Stimulated activated memory B cell treated with anti-CD40 and anti-IgM and Interleukin-4, amounts not matched to agents 10 μg/mL and 1 μg/mL and 100 μg/mL, for 72 hours (primary cell): ENCODE data around the gene MMP15.
"Not testable (repeated sequence)": the region's sequence is repeated elsewhere in the genome, so short reads cannot be mapped to it uniquely, and the experiment has no call there.

Source experiments
- ATAC-seq: fragments of 150-1000 bp; cut with Tn5 transposase; 2 replicates; pipeline ENCODE4 v1.10.0; 2021
- H3K27ac Mint-ChIP-seq: one replicate; pipeline ENCODE4 v1.8.0; 2022; ENCODE audit warnings: mild to moderate bottlenecking, mixed read lengths
- H3K27me3 Mint-ChIP-seq: one replicate; pipeline ENCODE4 v1.8.0; 2022; ENCODE audit warnings: mixed read lengths
- H3K36me3 Mint-ChIP-seq: one replicate; pipeline ENCODE4 v1.8.0; 2022; ENCODE audit warnings: mixed read lengths
- H3K4me1 Mint-ChIP-seq: one replicate; pipeline ENCODE4 v1.8.0; 2022; ENCODE audit warnings: mixed read lengths
- H3K4me3 Mint-ChIP-seq: one replicate; pipeline ENCODE4 v1.8.0; 2022; ENCODE audit warnings: mild to moderate bottlenecking, moderate library complexity, mixed read lengths
- H3K9me3 Mint-ChIP-seq: one replicate; pipeline ENCODE4 v1.8.0; 2022; ENCODE audit warnings: mixed read lengths

The MMP15 gene

DNA sequence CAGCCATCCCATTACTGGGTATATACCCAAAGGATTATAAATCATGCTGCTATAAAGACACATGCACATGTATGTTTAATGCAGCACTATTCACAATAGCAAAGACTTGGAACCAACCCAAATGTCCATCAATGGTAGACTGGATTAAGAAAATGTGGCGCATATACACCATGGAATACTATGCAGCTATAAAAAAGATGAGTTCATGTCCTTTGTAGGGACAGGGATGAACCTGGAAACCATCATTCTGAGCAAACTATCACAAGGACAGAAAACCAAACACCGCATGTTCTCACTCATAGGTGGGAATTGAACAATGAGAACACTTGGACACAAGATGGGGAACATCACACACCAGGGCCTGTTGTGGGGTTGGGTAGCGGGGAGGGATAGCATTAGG lies 64.8 kb downstream of the MMP15 start:
- H3K36me3 Mint-ChIP-seq, H3K27ac Mint-ChIP-seq, H3K4me3 Mint-ChIP-seq, ATAC-seq, H3K4me1 Mint-ChIP-seq, H3K9me3 Mint-ChIP-seq: not testable (repeated sequence)
- H3K27me3 Mint-ChIP-seq: peaks cover 20% of the 10 kb centered on the region

DNA sequence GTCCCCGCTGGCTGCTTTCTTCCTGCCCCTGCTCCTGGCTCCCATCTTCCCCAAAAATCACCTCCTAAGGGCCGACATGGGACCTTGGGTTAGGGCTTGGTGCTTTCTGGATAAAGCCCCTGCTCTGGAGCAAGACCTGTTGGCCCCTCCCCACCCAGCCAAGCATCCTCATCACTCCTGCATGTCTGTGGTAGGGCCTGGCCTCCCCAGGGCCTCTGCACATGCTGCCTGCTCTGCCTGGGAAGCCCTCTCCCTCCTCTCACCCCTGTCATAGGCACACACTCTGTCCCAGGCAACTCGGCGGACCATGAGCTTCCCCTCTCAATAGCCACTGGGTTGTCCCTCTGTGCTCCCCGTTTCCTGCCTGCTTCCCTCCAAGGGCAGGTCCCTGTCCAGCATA lies 68.5 kb downstream of the MMP15 start:
- Mint-ChIP-seq H3K36me3 (no peaks in the 10 kb centered on the region), H3K9me3 (no peaks in the 10 kb centered on the region), H3K27ac (no peak overlapping the region), H3K4me3 (no peak overlapping the region), H3K27me3 (peaks cover 45% of the 10 kb centered on the region), H3K4me1 (no peaks in the 10 kb centered on the region)
- no peak for ATAC-seq

DNA sequence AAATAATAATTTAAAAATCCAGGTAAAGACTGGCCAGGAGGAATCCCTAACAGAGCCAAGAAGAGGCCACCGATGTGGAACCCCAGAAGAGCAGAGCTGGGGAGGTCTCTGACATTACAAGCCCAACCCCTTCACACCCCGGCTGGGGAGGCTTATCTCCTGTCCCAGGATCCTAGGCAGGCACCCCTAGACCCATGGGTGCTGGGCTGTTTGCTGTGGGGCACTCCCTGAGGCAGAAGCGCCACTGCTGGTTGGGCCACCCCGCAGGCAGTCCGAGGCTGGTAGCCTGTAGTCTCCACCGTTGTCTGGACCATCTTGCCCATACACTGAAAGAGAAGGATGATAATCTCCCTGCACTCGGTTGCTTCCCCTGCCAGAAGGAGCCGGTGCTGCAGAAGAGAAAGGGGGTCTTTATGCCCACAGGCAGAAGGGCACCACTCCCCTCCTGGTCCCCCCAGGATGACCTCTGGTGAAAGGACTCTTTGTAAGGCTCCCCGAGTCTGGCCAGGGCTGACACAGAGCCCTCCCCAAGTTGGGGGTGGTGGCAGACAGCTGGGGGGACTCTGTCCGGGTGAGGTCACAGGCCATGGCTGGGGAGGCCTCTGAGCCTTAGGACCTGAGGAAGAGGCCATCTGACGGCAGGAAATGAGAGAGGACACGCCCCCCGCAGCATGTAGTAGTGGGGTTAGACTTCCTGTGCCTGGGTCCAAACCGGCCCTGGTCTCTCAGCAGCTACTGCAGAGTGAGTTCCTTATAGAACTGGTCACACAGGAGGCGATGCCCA lies 69.4 kb downstream of the MMP15 start:
- Mint-ChIP-seq H3K4me1 (no peaks in the 10 kb centered on the region), H3K27ac (no peak overlapping the region), H3K27me3 (peaks cover 54% of the 10 kb centered on the region), H3K36me3 (no peaks in the 10 kb centered on the region), H3K9me3 (no peaks in the 10 kb centered on the region), H3K4me3 (no peak overlapping the region)
- no peak for ATAC-seq

DNA sequence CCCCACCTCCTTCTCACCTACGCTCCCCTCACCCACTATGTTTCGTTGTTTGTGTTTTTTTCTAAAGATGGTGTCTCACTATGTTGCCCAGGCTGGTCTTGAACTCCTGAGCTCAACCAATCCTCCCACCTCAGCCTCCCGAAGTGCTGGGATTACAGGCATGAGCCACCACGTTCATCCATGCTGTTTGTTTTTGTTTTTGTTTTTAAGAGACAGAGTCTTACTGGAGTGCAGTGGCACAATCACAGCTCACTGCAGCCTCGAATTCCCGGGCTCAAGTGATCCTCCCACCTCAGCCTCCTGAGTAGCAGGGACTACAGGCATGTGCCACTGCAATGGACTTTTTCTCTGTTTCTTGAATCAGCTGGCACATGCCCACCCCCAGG lies 70.0 kb downstream of the MMP15 start:
- H3K4me1 Mint-ChIP-seq, H3K36me3 Mint-ChIP-seq, H3K4me3 Mint-ChIP-seq, H3K9me3 Mint-ChIP-seq, H3K27ac Mint-ChIP-seq, ATAC-seq: not testable (repeated sequence)
- H3K27me3 Mint-ChIP-seq: peaks cover 54% of the 10 kb centered on the region

DNA sequence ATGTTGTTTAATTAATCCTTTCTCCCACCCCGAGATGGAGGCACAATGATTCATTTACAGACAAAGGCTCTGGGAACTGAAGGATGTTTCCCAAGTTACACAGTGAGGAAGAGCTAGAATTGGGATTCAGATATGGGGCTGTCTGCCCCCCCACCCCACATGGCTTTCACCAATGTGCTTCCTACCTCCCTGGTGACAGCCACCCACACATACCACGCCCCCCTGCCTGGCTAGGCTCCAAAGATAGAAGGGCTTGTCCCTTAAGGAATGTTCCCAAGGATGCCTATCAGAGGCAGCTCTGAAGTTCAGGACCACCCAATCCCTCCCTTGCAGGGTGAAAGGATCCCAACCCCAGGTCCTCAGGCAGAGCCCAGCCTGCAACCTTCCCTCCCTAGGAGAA lies 70.7 kb downstream of the MMP15 start:
- no peak for ATAC-seq
- peaks cover 54% of the 10 kb centered on the region for H3K27me3 Mint-ChIP-seq
- no peaks in the 10 kb centered on the region for H3K36me3 Mint-ChIP-seq
- no peaks in the 10 kb centered on the region for H3K9me3 Mint-ChIP-seq
- no peak overlapping the region for H3K27ac Mint-ChIP-seq
- no peak overlapping the region for H3K4me3 Mint-ChIP-seq
- no peaks in the 10 kb centered on the region for H3K4me1 Mint-ChIP-seq
